ENCODE measurements around the gene PLA2G2E.

Gene PLA2G2E

GRCh38 chr1:19960591-19960990, 37.2 kb upstream of the PLA2G2E start:
- DNase-seq (ENCODE audit: low spot score): no peak
- TF ChIP-seq, protein P1, sequence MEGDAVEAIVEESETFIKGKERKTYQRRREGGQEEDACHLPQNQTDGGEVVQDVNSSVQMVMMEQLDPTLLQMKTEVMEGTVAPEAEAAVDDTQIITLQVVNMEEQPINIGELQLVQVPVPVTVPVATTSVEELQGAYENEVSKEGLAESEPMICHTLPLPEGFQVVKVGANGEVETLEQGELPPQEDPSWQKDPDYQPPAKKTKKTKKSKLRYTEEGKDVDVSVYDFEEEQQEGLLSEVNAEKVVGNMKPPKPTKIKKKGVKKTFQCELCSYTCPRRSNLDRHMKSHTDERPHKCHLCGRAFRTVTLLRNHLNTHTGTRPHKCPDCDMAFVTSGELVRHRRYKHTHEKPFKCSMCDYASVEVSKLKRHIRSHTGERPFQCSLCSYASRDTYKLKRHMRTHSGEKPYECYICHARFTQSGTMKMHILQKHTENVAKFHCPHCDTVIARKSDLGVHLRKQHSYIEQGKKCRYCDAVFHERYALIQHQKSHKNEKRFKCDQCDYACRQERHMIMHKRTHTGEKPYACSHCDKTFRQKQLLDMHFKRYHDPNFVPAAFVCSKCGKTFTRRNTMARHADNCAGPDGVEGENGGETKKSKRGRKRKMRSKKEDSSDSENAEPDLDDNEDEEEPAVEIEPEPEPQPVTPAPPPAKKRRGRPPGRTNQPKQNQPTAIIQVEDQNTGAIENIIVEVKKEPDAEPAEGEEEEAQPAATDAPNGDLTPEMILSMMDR (IDR thresholded peaks at IDR 0.05): no peak
- H3K4me3 ChIP-seq: no peak overlapping the region

DNA sequence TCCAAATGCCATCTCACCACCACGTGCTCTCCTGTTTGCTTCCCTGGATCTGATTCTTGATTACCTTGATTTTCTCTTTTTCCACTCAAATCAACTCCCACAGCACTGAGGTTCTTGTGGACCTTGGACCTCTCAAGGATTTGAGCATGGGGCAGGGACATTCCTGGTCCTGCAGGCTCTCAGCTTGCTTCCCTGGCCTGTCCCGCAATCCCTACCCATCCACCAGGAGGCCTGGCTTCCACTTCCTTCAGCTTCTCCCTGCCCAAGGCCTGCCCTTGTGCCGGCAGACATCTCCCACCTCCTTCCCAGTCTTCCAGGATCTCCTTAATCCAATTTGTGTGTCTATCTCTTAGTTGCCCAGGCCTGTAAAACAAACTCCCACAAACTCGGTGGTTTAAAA, 34.4 kb upstream of the PLA2G2E start:
- no peak overlapping the region for H3K4me3 ChIP-seq
- no peak overlapping the region for H3K27ac ChIP-seq
- DNase-seq (ENCODE audit: low spot score): no peak
- TF ChIP-seq, protein P1 (IDR thresholded peaks at IDR 0.05): no peak

More at GRCh38 chr1:19960591-19960990, 37.2 kb upstream of the PLA2G2E start:
- H3K27ac ChIP-seq: no peak overlapping the region

DNA sequence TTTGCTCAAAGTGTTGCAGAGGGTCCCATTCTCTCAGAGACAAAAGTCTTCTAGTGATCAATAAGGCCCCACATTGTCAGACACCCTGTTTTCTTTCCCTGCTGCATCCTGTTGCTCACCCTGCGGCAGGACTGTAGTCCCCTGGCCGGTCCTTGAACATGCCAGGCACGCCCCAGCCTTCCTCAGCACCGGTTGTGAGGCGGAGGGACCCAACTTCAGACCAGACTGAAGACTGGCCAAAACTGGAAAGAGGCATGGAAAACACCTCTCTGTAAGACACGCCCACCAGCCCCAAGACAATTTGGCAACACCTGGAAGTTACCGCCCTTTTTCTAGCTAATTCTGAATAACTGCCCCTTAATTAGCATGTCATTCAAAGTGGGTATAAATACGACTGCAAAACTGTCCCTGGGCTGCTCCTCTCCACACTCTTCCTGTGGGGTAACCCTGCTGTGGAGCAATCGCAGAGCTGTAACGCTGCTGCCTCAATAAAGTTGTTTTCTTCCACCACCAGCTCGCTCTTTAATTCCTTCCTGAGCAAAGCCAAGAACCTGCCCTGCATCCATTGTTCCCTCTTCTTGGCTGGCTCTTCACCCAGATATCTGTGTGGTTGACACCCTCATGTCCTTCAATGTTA, 32.2 kb upstream of the PLA2G2E start:
- Histone ChIP-seq H3K4me3 (no peak overlapping the region), H3K27ac (no peak overlapping the region)
- DNase-seq (ENCODE audit: low spot score): no peak
- TF ChIP-seq, protein P1 (IDR thresholded peaks at IDR 0.05): no peak

DNA sequence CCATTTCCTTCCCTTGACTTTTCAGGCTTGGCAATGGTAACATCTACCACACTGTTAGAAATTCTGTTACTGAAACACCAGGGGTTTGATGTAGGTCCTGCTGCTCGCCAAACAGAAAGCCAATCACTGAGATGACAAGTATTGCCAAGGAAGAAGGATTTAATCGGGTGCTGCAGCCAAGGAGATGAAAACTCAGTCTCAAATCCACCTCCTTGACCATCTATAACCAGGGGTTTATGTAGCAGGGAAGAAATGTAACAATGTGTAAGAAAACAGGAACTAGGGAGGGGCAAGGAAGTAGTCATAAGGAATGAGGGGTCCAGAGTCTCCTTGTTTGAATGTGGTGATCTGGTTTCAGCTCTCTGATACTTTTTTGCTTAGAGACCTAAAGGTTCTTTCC, 30.6 kb upstream of the PLA2G2E start:
- no peak overlapping the region for H3K27ac ChIP-seq
- DNase-seq (ENCODE audit: low spot score): no peak
- TF ChIP-seq, protein P1 (IDR thresholded peaks at IDR 0.05): no peak
- H3K4me3 ChIP-seq: no peak overlapping the region

DNA sequence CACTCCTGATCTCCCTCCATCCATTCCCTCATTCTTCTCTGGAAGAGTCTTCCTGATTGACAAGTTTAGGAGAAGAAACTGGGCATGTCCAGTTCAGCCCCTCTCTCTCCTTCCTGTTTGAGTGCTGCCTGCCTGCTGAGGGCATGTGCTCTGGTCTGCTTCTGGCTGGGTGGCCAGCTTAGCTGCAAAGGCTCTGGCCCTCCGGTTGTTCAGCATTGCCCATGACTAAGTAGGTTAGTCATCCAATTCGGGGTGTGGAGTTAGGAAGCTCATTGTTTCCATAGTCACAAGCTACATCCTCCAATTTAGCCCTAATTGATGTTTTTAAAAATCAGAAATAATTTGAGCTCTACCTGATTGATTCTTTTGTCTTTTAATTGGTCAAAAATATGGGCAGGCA, 25.6 kb upstream of the PLA2G2E start:
- TF ChIP-seq, protein P1 (IDR thresholded peaks at IDR 0.05): no peak
- DNase-seq (ENCODE audit: low spot score): no peak
- Histone ChIP-seq H3K27ac (no peak overlapping the region), H3K4me3 (no peak overlapping the region)

GRCh38 chr1:19946971-19947370, 23.6 kb upstream of the PLA2G2E start:
- no peak overlapping the region for H3K27ac ChIP-seq
- TF ChIP-seq, protein P1 (IDR thresholded peaks at IDR 0.05): no peak
- no peak for DNase-seq (ENCODE audit: low spot score)
- H3K4me3 ChIP-seq: no peak overlapping the region

DNA sequence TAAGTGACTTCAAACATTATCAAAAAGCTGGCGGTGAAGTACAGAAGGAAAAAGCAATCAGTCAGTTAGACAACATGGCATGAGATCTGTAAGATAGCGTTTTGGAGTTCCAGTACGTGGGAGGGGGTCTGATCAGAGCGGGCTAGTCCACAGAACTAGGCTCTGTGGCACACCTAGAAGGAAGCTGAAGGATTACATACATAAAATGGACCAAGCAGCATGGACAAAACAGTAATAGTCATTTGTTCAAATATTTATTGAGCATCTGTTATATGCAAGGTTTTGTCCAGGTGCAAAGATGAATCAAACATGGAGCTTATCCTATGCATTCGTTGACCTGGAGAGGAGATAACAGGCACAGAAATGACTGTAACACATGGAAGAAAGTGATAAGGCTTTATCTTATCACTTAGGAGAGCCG, 22.9 kb upstream of the PLA2G2E start:
- DNase-seq (ENCODE audit: low spot score): no peak
- TF ChIP-seq, protein P1 (IDR thresholded peaks at IDR 0.05): no peak
- no peak overlapping the region for H3K4me3 ChIP-seq
- H3K27ac ChIP-seq: no peak overlapping the region

Data from coronary artery (tissue), 2 donors.